GM23338 (cell line): Measurements from ENCODE around the gene OR8K3.

Experiments used
- CREB1 ChIP-seq: fragments of 250-450 bp; sonication (Bioruptor Pico); IDR thresholded peaks from 2 replicates; pipeline ENCODE4 v1.5.0; 2020; ENCODE audit warnings: low read depth, mild to moderate bottlenecking, moderate library complexity
- EZH2 ChIP-seq: fragments of 200-600 bp; sonication (generic); IDR thresholded peaks from one replicate; pipeline ENCODE4 v1.8.0; 2017; ENCODE audit warnings: antibody characterized with exemption, mild to moderate bottlenecking, low read depth; ENCODE audit not compliant: unreplicated experiment
- EZH2phosphoT487 ChIP-seq: fragments of 200-600 bp; sonication (generic); IDR thresholded peaks from one replicate; pipeline ENCODE4 v1.8.1; 2018; ENCODE audit warnings: antibody characterized with exemption; ENCODE audit not compliant: unreplicated experiment
- NANOG ChIP-seq: IDR thresholded peaks from 2 replicates; pipeline ENCODE4 v1.6.1; 2016; ENCODE audit warnings: antibody characterized with exemption, borderline replicate concordance
- POLR2AphosphoS5 ChIP-seq: IDR thresholded peaks from 2 replicates; pipeline ENCODE4 v1.6.1; 2016; ENCODE audit warnings: antibody characterized with exemption, low read depth
- REST ChIP-seq: IDR thresholded peaks from one replicate; pipeline ENCODE4 v1.6.1; 2018; ENCODE audit warnings: antibody characterized with exemption; ENCODE audit not compliant: unreplicated experiment
- ZNF114 ChIP-seq: fragments of 250-450 bp; sonication (Bioruptor Pico); IDR thresholded peaks from 2 replicates; pipeline ENCODE4 v1.5.0; 2020; ENCODE audit warnings: mild to moderate bottlenecking, moderate library complexity
- TF ChIP-seq, protein P1 (sequence below), 2 experiments: fragments of 200-600 bp in 1 of 2; sonication (generic) in 1 of 2; conservative IDR thresholded peaks; 2 replicates each; pipeline versions ENCODE4 v1.5.1 to v1.6.1; 2016 to 2017; ENCODE audit warnings: antibody characterized with exemption in 2 of 2, low read depth in 2 of 2, mild to moderate bottlenecking in 2 of 2, moderate library complexity in 1 of 2
- TF ChIP-seq, protein P2 (sequence below): fragments of 250-450 bp; sonication (Bioruptor Pico); IDR thresholded peaks from 2 replicates; pipeline ENCODE4 v1.5.0; 2020; ENCODE audit warnings: mild to moderate bottlenecking, moderate library complexity
- TF ChIP-seq, protein P3 (sequence below): IDR thresholded peaks from 2 replicates; pipeline ENCODE4 v1.6.1; 2016; ENCODE audit warnings: antibody characterized with exemption

DNA sequence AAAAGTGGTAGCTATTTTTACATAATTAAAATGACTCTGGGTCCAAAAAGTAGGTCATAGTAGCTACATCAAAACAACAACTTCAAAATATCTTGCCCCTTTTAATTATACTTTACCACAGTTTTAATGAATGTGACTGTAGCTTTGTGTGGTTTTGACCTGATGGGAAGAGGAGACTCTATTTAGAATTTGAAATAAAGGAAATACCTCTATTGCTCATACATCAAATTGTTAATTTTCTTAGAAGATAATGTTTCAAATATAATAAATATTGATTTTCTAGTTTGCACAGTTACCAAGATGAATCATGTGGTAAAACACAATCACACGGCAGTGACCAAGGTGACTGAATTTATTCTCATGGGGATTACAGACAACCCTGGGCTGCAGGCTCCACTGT is 30.8 kb downstream of the OR8K3 start, which contains the start of gene OR8K1:
- TF ChIP-seq, protein P1, sequence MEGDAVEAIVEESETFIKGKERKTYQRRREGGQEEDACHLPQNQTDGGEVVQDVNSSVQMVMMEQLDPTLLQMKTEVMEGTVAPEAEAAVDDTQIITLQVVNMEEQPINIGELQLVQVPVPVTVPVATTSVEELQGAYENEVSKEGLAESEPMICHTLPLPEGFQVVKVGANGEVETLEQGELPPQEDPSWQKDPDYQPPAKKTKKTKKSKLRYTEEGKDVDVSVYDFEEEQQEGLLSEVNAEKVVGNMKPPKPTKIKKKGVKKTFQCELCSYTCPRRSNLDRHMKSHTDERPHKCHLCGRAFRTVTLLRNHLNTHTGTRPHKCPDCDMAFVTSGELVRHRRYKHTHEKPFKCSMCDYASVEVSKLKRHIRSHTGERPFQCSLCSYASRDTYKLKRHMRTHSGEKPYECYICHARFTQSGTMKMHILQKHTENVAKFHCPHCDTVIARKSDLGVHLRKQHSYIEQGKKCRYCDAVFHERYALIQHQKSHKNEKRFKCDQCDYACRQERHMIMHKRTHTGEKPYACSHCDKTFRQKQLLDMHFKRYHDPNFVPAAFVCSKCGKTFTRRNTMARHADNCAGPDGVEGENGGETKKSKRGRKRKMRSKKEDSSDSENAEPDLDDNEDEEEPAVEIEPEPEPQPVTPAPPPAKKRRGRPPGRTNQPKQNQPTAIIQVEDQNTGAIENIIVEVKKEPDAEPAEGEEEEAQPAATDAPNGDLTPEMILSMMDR (conservative IDR thresholded peaks at IDR 0.05; ENCODE audit: low read depth in 2 of 2): no peak
- TF ChIP-seq EZH2phosphoT487 (no peak), EZH2 (no peak), POLR2AphosphoS5 (no peak), REST (no peak), CREB1 (CRISPR knock-in tag) (no peak), ZNF114 (CRISPR knock-in tag) (no peak), NANOG (no peak)
- TF ChIP-seq, protein P2, sequence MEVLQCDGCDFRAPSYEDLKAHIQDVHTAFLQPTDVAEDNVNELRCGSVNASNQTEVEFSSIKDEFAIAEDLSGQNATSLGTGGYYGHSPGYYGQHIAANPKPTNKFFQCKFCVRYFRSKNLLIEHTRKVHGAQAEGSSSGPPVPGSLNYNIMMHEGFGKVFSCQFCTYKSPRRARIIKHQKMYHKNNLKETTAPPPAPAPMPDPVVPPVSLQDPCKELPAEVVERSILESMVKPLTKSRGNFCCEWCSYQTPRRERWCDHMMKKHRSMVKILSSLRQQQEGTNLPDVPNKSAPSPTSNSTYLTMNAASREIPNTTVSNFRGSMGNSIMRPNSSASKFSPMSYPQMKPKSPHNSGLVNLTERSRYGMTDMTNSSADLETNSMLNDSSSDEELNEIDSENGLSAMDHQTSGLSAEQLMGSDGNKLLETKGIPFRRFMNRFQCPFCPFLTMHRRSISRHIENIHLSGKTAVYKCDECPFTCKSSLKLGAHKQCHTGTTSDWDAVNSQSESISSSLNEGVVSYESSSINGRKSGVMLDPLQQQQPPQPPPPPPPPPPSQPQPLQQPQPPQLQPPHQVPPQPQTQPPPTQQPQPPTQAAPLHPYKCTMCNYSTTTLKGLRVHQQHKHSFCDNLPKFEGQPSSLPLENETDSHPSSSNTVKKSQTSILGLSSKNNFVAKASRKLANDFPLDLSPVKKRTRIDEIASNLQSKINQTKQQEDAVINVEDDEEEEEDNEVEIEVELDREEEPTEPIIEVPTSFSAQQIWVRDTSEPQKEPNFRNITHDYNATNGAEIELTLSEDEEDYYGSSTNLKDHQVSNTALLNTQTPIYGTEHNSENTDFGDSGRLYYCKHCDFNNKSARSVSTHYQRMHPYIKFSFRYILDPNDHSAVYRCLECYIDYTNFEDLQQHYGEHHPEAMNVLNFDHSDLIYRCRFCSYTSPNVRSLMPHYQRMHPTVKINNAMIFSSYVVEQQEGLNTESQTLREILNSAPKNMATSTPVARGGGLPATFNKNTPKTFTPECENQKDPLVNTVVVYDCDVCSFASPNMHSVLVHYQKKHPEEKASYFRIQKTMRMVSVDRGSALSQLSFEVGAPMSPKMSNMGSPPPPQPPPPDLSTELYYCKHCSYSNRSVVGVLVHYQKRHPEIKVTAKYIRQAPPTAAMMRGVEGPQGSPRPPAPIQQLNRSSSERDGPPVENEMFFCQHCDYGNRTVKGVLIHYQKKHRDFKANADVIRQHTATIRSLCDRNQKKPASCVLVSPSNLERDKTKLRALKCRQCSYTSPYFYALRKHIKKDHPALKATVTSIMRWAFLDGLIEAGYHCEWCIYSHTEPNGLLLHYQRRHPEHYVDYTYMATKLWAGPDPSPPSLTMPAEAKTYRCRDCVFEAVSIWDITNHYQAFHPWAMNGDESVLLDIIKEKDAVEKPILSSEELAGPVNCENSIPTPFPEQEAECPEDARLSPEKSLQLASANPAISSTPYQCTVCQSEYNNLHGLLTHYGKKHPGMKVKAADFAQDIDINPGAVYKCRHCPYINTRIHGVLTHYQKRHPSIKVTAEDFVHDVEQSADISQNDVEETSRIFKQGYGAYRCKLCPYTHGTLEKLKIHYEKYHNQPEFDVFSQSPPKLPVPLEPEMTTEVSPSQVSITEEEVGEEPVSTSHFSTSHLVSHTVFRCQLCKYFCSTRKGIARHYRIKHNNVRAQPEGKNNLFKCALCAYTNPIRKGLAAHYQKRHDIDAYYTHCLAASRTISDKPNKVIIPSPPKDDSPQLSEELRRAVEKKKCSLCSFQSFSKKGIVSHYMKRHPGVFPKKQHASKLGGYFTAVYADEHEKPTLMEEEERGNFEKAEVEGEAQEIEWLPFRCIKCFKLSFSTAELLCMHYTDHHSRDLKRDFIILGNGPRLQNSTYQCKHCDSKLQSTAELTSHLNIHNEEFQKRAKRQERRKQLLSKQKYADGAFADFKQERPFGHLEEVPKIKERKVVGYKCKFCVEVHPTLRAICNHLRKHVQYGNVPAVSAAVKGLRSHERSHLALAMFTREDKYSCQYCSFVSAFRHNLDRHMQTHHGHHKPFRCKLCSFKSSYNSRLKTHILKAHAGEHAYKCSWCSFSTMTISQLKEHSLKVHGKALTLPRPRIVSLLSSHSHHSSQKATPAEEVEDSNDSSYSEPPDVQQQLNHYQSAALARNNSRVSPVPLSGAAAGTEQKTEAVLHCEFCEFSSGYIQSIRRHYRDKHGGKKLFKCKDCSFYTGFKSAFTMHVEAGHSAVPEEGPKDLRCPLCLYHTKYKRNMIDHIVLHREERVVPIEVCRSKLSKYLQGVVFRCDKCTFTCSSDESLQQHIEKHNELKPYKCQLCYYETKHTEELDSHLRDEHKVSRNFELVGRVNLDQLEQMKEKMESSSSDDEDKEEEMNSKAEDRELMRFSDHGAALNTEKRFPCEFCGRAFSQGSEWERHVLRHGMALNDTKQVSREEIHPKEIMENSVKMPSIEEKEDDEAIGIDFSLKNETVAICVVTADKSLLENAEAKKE (CRISPR knock-in tag): no peak
- TF ChIP-seq, protein P3, sequence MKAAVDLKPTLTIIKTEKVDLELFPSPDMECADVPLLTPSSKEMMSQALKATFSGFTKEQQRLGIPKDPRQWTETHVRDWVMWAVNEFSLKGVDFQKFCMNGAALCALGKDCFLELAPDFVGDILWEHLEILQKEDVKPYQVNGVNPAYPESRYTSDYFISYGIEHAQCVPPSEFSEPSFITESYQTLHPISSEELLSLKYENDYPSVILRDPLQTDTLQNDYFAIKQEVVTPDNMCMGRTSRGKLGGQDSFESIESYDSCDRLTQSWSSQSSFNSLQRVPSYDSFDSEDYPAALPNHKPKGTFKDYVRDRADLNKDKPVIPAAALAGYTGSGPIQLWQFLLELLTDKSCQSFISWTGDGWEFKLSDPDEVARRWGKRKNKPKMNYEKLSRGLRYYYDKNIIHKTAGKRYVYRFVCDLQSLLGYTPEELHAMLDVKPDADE: no peak
